Pancreas (tissue), 10 donors: ENCODE results near the gene SOS1. TPM values are rescaled to one million over a fixed set of nuclear protein-coding genes. Genes with fewer than 3 reads are reported as not detected.
A peak's percentile ranks its signal among the peaks of the same experiment; 100 is the strongest.

Source experiments
- ATAC-seq, 4 donors: fragments of 200-7000 bp; cut with Tn5 transposase; one replicate each; pipeline versions ENCODE4 v1.8.0 to v1.9.1; 2020; ENCODE audit warnings: mild to moderate bottlenecking in 4 of 4, moderate library complexity in 4 of 4
- DNase-seq, 6 donors: peaks; one replicate each; pipeline ENCODE4 v3.0.0-alpha.2; 2020
- FAIRE-seq: peaks from 2 replicates; lab custom pipeline; 2012; peaks lifted over from hg19 to GRCh38; lab: Jason Lieb, UNC
- H3K27ac ChIP-seq, 4 donors: fragments of 200-600 bp; sonication (generic); 1 replicate in 3 of 4; 2 replicates in 1 of 4; pipeline versions ENCODE4 v1.5.0 to v1.8.0; 2020
- H3K27me3 ChIP-seq, 4 donors: fragments of 200-600 bp; one replicate each; pipeline ENCODE4 v1.8.0; 2021
- H3K36me3 ChIP-seq, 3 donors: fragments of 200-600 bp; sonication (generic) in 1 of 3; one replicate each; pipeline versions ENCODE4 v1.5.0 to v1.8.0; 2020 to 2021
- H3K4me1 ChIP-seq, 3 donors: fragments of 200-600 bp; one replicate each; pipeline ENCODE4 v1.8.0; 2021
- H3K4me3 ChIP-seq, 4 donors: fragments of 200-600 bp; sonication (generic) in 2 of 4; one replicate each; pipeline versions ENCODE4 v1.5.0 to v1.8.0; 2020 to 2021
- H3K9me3 ChIP-seq, 4 donors: fragments of 200-600 bp; one replicate each; pipeline ENCODE4 v1.8.0; 2021
- CTCF ChIP-seq, 4 donors: fragments of 200-600 bp; sonication (generic) in 3 of 4; IDR thresholded peaks; one replicate each; pipeline versions ENCODE4 v1.5.0 to v1.8.0; 2021; ENCODE audit warnings: antibody characterized with exemption in 4 of 4
- WGBS, 2 donors: extraction: QIAGEN DNeasy Blood & Tissue Kit; methylation state at CpG; one replicate each; pipeline ENCODE4 v1.1.7; 2013; 5-methylcytosine and 5-hydroxymethylcytosine counted together
- intact Hi-C, 3 donors: fragments of 100-400 bp; cut with DNase I; formaldehyde crosslinking; loops; one replicate each; pipeline versions ENCODE4 v1.11.1 to v1.14.2; 2022
- polyA plus RNA-seq, 2 donors: library from polyadenylated mRNA; stranded (reverse); fragments of 200-250 nt; gene quantifications; one replicate each; pipeline ENCODE4 v1.2.3, GENCODE V29; 2013
- total RNA-seq, 6 donors: library from RNA; stranded (reverse); fragmentation: NEBNext Ultra II Directional in 4 of 6; extraction: Animal tissue kit (Norgen Biotek cat#: 25700) in 4 of 6; gene quantifications; one replicate each; pipeline versions ENCODE4 v1.2.1 to v1.2.4, GENCODE V29; 2021 to 2023
- donor health status: healthy with polysubstance abuse.
- donor health status: DM: no; HTN: no; CAD: no; lungs with moderate emphysema.
- donor health status: DM: no; HTN: no; CAD: no.
- donor health status: control.
- donor health status: control.
- donor health status: Bipolar disorder and iron deficiency.
- donor health status: DM: yes; HTN: yes; CAD: no.
- donor health status: DM: no; HTN: no; CAD: no.
- donor health status: DM: no; HTN: no; CAD: no.
- donor health status: DM: yes; HTN: yes; CAD: no.

The SOS1 gene
- total and polyA plus RNA-seq, 8 donors: 3.2 to 22.6 (median 10.1) TPM

- DNase-seq: no peak
- Histone ChIP-seq H3K36me3 (peaks cover 0 to 31% (median 0%) of the 10 kb centered on the region in 3 donors), H3K9me3 (no peaks in the 10 kb centered on the region), H3K27ac (no peak overlapping the region), H3K27me3 (no peaks in the 10 kb centered on the region), H3K4me1 (no peaks in the 10 kb centered on the region), H3K4me3 (no peak overlapping the region)
- intact Hi-C loops: no loop called here
- no peak for TF ChIP-seq CTCF (IDR thresholded peaks at IDR 0.05)
- ATAC-seq: no peak
- FAIRE-seq: no peak
- WGBS, 2 donors: 93 to 98% methylated on average over 1 of the region's 1 CpG
These were observed 112.2 kb downstream of the SOS1 start for GRCh38 chr2:39008665-39009064.

GRCh38 chr2:39007875-39008504, 112.9 kb downstream of the SOS1 start:
- DNase-seq (no peak), FAIRE-seq (no peak), ATAC-seq (no peak)
- H3K27ac ChIP-seq: no peak overlapping the region
- intact Hi-C loops: no loop called here
- TF ChIP-seq CTCF (IDR thresholded peaks at IDR 0.05): no peak
- H3K36me3 ChIP-seq: peaks cover 0 to 27% (median 0%) of the 10 kb centered on the region in 3 donors
- no peaks in the 10 kb centered on the region for H3K4me1 ChIP-seq
- no peaks in the 10 kb centered on the region for H3K9me3 ChIP-seq
- no peaks in the 10 kb centered on the region for H3K27me3 ChIP-seq
- 77 to 89% methylated on average over 5 of the region's 5 CpGs for WGBS, 2 donors
- H3K4me3 ChIP-seq: no peak overlapping the region

GRCh38 chr2:39000552-39000951, 120.3 kb downstream of the SOS1 start:
- WGBS, 2 donors: 76 to 83% methylated on average over 2 of the region's 2 CpGs

GRCh38 chr2:38997781-38998180, 123.1 kb downstream of the SOS1 start:
- peak in 3 of 4 donors; percentile 37 to 84 (median 48) for ATAC-seq
- peaks cover 0 to 46% (median 3%) of the 10 kb centered on the region in 3 donors for H3K36me3 ChIP-seq
- H3K4me3 ChIP-seq: no peak overlapping the region
- no peak overlapping the region for H3K27ac ChIP-seq
- no peak for TF ChIP-seq CTCF (IDR thresholded peaks at IDR 0.05)
- 76% methylated on average over 4 of the region's 4 CpGs for WGBS, 2 donors
- H3K9me3 ChIP-seq: no peaks in the 10 kb centered on the region
- no peaks in the 10 kb centered on the region for H3K27me3 ChIP-seq
- no peaks in the 10 kb centered on the region for H3K4me1 ChIP-seq
- DNase-seq: no peak
- intact Hi-C loops: no loop called here
- FAIRE-seq: no peak

More at GRCh38 chr2:39000552-39000951, 120.3 kb downstream of the SOS1 start:
- H3K9me3 ChIP-seq: no peaks in the 10 kb centered on the region
- H3K36me3 ChIP-seq: peaks cover 0 to 38% (median 3%) of the 10 kb centered on the region in 3 donors
- intact Hi-C loops: no loop called here
- no peak overlapping the region for H3K27ac ChIP-seq
- DNase-seq (no peak), FAIRE-seq (no peak), ATAC-seq (no peak)
- no peak overlapping the region for H3K4me3 ChIP-seq
- H3K27me3 ChIP-seq: no peaks in the 10 kb centered on the region
- no peak for TF ChIP-seq CTCF (IDR thresholded peaks at IDR 0.05)
- no peaks in the 10 kb centered on the region for H3K4me1 ChIP-seq

GRCh38 chr2:38991899-38992298, 129.0 kb downstream of the SOS1 start:
- H3K9me3 ChIP-seq: no peaks in the 10 kb centered on the region
- H3K36me3 ChIP-seq: peaks cover 0 to 24% (median 0%) of the 10 kb centered on the region in 3 donors
- ATAC-seq (peak in 2 of 4 donors; percentile 45 to 51), DNase-seq (no peak), FAIRE-seq (no peak)
- 71 to 75% methylated on average over 2 of the region's 2 CpGs for WGBS, 2 donors
- H3K27me3 ChIP-seq: no peaks in the 10 kb centered on the region
- H3K27ac ChIP-seq: no peak overlapping the region
- H3K4me3 ChIP-seq: no peak overlapping the region
- H3K4me1 ChIP-seq: peaks cover 0 to 5% (median 0%) of the 10 kb centered on the region in 3 donors
- no peak for TF ChIP-seq CTCF (IDR thresholded peaks at IDR 0.05)
- intact Hi-C loops: no loop called here
